HG03103 (cell line): Measurements from ENCODE around the gene UGT3A1.
A peak's percentile ranks its signal among the peaks of the same experiment; 100 is the strongest.
"Not testable (repeated sequence)": the region's sequence is repeated elsewhere in the genome, so short reads cannot be mapped to it uniquely, and the experiment has no call there.

Source experiments
- ATAC-seq: cut with Tn5 transposase; IDR thresholded peaks from one replicate; pipeline ENCODE4 v1.9.1; 2021; ENCODE audit warnings: low read depth; ENCODE audit not compliant: unreplicated experiment

The UGT3A1 gene

GRCh38 chr5:35996076-35996475 is 4.9 kb upstream of the UGT3A1 start:
- no peak for ATAC-seq

GRCh38 chr5:35990520-35990919 is 670 bp downstream of the UGT3A1 start:
- no peak for ATAC-seq

- ATAC-seq = no peak
These were observed 2.7 kb downstream of the UGT3A1 start for GRCh38 chr5:35988529-35988928.

GRCh38 chr5:35987776-35988175 is 3.4 kb downstream of the UGT3A1 start:
- ATAC-seq = no peak

- no peak for ATAC-seq
These were observed 11.5 kb downstream of the UGT3A1 start for GRCh38 chr5:35979715-35980114.

GRCh38 chr5:35976859-35977258 is 14.3 kb downstream of the UGT3A1 start:
- ATAC-seq = not testable (repeated sequence)

- no peak for ATAC-seq
These were observed 16.6 kb downstream of the UGT3A1 start for GRCh38 chr5:35974570-35974969.

- ATAC-seq = no peak
These were observed 19.3 kb downstream of the UGT3A1 start for GRCh38 chr5:35971878-35972210.

- no peak for ATAC-seq
These were observed 19.9 kb downstream of the UGT3A1 start for GRCh38 chr5:35971186-35971877.

GRCh38 chr5:35963381-35963843 is 27.8 kb downstream of the UGT3A1 start:
- ATAC-seq = no peak

GRCh38 chr5:35960328-35960727 is 30.9 kb downstream of the UGT3A1 start:
- ATAC-seq = no peak

- ATAC-seq = no peak
These were observed 34.8 kb downstream of the UGT3A1 start for GRCh38 chr5:35956429-35956828.

- no peak for ATAC-seq
These were observed 37.0 kb downstream of the UGT3A1 start for GRCh38 chr5:35954175-35954574.

GRCh38 chr5:35947085-35947484 is 44.1 kb downstream of the UGT3A1 start:
- ATAC-seq = no peak

GRCh38 chr5:35939639-35940038 is 51.6 kb downstream of the UGT3A1 start:
- ATAC-seq = no peak

- ATAC-seq = no peak
These were observed 52.5 kb downstream of the UGT3A1 start, which contains the start of gene CAPSL for GRCh38 chr5:35938568-35939227. Gene CAPSL, minus strand, starts transcription at chr5:35938622. Its CDS starts 17,502 bp downstream, at chr5:35921120.

GRCh38 chr5:35926389-35927051 is 64.7 kb downstream of the UGT3A1 start:
- peak; percentile 61 for ATAC-seq

GRCh38 chr5:35924950-35925722 is 66.1 kb downstream of the UGT3A1 start:
- peak; percentile 64 for ATAC-seq

- no peak for ATAC-seq
These were observed 66.9 kb downstream of the UGT3A1 start for GRCh38 chr5:35924122-35924949.

- ATAC-seq = no peak
These were observed 68.7 kb downstream of the UGT3A1 start for GRCh38 chr5:35922468-35922867.
